Kidney tubule cell (primary cell): Measurements from ENCODE around the gene KCNAB2.

Source experiments
- DNase-seq: peaks from one replicate; pipeline ENCODE4 v3.0.0-alpha.2; 2018; ENCODE audit warnings: low spot score

The KCNAB2 gene

GRCh38 chr1:6045561-6045960, at the start of gene KCNAB2:
Gene KCNAB2, plus strand, starts transcription at chr1:6045888. Its CDS starts 5,649 bp downstream, at chr1:6051537.
- DNase-seq = no peak

- no peak for DNase-seq
These were observed 48.9 kb upstream of the KCNAB2 start for GRCh38 chr1:5996641-5997270.

GRCh38 chr1:5997316-5997715, 48.4 kb upstream of the KCNAB2 start:
- no peak for DNase-seq

GRCh38 chr1:5998051-5998905, 47.4 kb upstream of the KCNAB2 start:
- DNase-seq = no peak

GRCh38 chr1:5998906-5999301, 46.8 kb upstream of the KCNAB2 start:
- no peak for DNase-seq

- DNase-seq = no peak
These were observed 45.8 kb upstream of the KCNAB2 start for GRCh38 chr1:5999711-6000443.

- DNase-seq = no peak
These were observed 45.0 kb upstream of the KCNAB2 start for GRCh38 chr1:6000444-6001288.

GRCh38 chr1:6001992-6002576, 43.6 kb upstream of the KCNAB2 start:
- DNase-seq = peak; percentile 58

GRCh38 chr1:6002714-6003501, 42.8 kb upstream of the KCNAB2 start:
- DNase-seq = no peak

- DNase-seq = no peak
These were observed 41.9 kb upstream of the KCNAB2 start for GRCh38 chr1:6003568-6004411.

- no peak for DNase-seq
These were observed 41.1 kb upstream of the KCNAB2 start for GRCh38 chr1:6004412-6005123.

- DNase-seq = no peak
These were observed 40.3 kb upstream of the KCNAB2 start for GRCh38 chr1:6005276-6005917.

- DNase-seq = no peak
These were observed 38.8 kb upstream of the KCNAB2 start for GRCh38 chr1:6006882-6007281.

GRCh38 chr1:6007318-6008083, 38.2 kb upstream of the KCNAB2 start:
- peak; percentile 42 for DNase-seq

- DNase-seq = no peak
These were observed 37.6 kb upstream of the KCNAB2 start for GRCh38 chr1:6008084-6008415.

- no peak for DNase-seq
These were observed 37.0 kb upstream of the KCNAB2 start for GRCh38 chr1:6008696-6009095.

- no peak for DNase-seq
These were observed 36.3 kb upstream of the KCNAB2 start for GRCh38 chr1:6009120-6010040.
